NCI-H2196 treated with DMSO at 0.1 percent for 48 hours (cell line): Measurements from ENCODE around the gene KIF16B.
A peak's percentile ranks its signal among the peaks of the same experiment; 100 is the strongest.

ENCODE experiments used
- DNase-seq: peaks from one replicate; lab custom pipeline; 2025; ENCODE audit not compliant: unreplicated experiment; lab: John Stamatoyannopoulos, UW

The KIF16B gene

DNA sequence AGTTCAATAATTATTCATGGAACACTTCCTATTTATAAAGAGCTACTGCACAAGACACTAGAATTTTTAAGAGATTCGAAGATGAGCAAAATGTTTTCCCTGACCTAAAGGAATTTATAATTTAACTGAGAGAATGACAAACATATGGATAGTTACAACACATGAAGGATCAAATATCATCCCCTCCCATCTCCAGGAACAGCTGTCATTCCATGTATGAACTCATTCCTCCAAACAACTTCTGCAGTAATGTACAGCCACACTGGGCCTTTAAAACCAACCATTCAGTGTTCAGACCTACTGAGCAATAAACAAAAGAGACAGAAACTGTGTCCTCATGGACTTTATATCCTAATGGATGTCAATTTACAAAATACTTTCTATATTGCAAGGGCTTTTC is 87.8 kb downstream of the KIF16B start:
- DNase-seq, result no peak

DNA sequence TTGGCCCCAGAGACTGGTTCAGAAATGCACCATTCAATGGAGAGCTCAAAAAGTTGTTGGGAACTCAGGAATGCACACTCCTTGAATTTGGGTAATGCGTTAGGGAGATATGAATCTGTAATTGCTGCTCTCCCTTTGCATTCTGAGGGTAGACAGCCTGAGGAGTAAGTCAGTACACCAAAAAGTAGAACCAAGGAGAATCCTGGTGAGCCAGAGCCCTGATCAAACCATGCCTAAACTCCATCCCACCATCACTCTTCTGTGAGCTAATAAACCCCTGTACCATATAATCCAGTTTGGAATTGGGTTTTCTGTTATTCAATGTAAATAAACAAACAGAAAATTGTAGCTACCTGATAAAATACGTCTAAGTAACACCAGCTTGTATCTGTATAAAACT is 90.2 kb downstream of the KIF16B start:
- DNase-seq, result no peak

DNA sequence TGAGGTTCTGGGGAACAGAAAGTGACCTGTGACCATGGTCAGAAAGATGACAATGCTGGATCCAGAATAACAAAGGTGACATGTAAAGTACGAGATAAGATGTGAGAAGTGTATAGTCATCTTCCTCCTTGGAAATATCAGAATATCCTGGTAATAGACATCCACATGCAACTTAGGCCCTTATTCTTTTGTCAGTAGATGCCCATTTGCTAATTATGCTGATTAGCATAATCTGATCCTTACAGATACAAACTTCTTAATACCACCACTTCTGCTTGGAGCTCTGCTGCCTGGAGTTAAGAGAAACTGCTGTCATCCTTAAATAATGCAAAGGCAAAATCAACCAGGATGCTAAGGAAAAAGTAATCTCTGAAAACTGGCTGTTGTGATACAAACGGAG is 91.3 kb downstream of the KIF16B start:
- DNase-seq, result no peak

DNA sequence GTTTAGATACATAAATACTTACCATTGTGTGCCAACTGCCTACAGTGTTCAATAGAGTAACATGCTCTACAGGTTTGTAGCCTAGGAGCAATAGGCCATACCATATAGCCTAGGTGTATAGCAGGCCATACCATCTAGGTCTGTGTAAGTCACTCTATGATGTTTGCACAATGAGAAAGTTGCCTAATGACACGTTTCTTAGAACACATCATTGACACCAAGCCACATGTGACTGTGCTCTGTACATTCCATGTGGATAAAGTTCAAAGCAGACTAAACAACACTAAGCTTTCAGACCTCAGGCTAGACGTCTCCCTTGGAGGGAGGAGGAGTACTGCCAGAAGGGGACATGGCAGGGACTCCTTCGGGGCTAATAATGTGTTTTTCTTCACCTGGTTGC is 93.6 kb downstream of the KIF16B start:
- DNase-seq, result no peak

DNA sequence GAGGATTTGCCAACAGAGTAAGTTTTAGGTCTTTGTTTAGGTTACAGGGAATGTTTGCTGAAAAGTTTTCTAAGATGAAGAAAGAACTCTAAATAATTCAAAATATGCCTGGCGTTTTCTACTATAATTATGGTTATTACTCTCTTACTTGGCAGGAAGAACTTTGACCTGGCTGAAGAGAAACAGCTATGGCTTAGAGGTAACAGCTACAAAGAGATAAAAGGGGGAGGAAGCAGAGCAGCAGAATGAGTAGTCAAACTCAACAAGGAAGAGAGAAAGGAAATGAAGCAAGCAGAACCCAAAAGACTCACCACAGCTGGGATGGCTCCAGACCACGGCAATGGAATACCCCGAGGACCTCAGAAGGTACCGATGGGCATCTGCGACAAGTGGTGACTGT is 95.6 kb downstream of the KIF16B start:
- no peak for DNase-seq

DNA sequence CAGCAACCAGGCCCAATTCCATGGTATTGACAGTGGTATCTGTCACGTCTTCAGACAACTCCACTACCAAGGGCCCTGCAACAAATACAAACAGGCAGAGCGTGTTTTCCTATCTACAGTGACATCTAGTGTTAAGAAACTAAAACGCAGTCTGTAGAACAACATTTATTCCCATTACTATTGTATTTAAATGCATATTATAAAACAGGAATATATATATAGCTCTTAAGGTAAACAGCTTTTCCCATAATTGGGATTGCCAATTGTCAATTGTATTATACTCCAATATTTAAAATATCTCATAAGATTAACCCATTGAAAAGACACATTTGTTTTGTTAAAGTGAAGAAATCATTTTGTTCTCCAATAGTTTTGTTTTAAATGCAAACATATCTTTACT is 97.2 kb downstream of the KIF16B start:
- DNase-seq, result peak; percentile 66

DNA sequence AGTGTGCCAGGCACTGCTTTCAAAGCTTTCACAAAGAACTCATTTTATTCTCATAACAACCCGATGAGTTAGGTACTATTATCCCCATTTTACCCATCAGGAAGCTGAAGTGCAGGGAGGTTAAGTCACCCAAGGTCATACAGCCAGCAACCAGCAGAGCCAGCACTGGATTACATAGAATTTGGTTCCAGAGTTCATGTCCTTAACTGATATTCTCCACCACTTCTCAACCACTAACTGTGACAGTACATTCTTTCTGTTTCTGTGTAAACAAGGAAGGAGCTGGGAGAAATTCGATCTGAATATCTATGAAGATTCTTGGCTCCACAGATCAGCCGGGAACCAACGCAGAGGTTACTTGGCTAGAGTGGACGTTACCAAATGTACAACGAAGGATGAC is 98.0 kb downstream of the KIF16B start:
- peak; percentile 60 for DNase-seq

DNA sequence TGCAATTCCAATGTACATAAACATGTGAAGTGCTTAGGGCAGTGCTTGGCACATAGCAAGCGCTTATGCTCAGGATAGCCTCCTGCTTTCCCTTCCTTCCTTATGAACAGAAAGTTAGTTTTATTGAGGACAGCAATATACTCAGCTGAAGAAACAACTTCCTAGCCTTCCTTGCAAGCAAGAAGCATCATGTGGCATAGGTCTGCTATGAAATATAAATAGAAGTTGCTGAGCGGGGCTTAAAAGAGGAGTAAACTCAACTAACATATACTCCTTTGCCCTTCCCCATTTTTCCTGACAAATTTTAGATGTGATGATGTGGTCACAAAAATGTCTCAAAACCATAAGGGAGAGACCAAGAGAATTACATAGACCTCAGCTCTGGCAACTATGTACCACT is 98.9 kb downstream of the KIF16B start:
- no peak for DNase-seq

DNA sequence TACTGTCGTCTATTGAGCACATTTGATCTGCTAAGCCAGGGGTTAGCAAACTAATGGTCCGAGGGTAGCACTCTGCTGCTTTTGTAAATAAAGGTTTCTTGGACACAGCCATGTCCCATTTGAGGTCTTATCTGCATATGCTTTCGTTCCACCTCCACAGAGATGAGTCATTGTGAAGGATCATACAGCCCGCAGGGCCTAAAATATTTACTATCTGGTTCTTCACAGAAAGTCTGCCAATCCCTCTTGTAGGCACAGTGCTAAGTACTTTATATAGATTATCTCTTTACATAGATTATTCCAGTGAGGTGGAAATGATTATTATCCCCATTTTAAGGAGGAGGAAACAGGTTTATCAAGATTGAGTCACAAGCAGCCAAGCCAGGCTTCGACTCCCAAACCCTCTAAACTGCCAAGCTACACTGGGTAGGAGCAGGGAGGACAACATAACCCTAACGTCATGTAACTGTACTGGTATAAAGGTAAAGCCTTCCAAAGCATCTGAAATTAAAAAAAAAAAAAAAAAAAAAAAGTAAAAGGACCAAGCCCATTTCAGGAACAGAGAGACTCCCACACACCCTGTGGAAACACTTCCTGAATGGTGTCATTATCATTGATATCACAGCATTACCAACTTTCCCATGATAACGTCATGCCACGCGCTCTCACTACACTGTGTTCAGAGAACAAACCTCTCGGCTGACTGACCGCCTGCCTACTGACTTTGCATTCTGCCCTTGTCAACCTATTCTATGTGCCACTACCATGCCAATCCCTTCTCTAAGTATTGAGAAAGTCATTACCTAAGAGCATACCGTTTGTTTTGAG is 101.0 kb downstream of the KIF16B start:
- no peak for DNase-seq

DNA sequence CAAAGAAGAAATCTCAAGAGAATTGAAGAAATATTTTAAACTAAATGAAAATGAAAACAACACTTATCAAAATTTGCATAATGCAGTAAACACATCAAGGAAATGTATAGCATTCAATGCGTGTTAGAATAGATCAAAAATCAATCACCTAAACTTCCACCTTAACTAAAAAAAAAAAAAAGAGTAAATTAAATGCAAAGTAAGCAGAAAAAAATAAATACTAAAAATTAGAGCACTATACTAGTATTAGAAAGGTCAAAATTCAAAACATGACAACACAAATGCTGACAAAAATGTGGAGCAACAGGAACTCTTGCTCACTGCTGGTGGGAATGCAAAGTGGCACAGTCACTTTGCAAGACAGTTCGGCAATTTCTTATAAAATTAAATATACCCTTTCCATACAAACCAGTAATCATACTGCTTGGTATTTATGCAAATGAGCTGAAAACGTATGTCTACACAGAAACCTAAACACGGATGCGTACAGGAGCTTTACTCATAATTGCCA is 103.8 kb downstream of the KIF16B start:
- no peak for DNase-seq

DNA sequence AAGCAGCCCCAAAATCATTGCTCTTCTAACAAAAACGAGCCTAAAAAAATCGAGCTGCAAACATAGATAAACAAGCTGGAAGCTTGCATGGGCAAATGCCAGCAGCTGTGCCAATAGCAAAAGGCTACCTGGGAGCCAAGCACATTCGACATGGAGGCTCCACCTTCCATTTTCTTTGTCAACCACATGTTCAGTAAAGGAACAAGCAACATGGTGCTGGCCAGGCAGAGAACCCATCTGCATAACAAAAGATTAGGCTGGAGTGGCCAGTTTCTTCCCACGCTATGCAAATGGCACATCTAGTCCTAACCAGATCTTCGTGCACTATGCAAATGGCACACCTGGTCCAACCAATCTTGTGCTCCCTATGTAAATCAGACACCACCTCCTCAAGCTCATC is 110.5 kb downstream of the KIF16B start:
- no peak for DNase-seq

DNA sequence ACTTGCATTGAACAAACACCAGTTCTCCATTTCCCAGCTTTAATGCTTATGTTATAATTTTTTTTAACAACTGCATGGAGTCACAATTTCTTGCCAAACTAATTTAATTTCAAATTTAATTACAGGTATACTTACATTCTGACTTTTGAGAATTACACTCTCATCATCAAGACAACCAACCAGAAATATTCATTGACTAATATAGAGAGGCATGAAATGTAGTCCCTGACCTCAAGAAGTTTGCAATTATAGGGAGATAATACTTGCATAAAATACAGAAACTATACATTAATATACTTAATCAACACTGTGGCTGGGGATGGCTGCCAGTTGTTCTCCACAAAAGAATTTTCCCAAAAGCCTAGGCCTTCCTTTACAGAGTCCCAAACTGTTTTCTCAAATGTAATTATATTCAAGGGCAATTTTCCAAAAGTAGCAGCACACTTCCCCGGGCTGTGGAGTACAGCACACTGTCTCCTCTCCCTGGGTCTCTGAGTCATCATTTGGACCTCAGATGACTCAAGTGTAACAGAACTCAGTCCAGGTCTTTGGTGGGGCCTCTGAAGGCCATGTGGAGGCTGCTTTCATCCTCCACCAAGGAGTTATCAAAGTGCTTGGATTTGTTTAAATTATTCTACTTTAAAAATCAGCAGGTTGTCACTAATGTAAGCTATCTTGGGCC is 114.1 kb downstream of the KIF16B start:
- no peak for DNase-seq

DNA sequence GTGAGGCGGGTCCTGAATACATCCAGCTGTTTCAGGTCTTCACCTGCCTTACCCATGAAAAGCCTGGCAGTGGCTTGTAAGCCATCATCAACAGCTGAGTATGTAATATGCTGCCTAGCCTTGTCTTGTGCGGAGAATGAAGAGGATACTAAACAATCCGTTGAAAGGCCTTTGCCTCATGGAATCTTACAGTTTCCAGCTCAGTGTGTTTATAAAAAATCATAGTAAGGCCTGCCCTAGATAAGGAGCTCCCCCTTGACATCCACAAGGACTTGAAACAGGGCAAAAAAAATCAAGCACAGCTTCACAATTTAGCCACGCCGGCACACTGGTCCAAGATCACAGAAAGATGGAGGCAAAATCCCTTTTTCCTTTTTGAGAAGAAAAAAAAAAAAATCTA is 115.7 kb downstream of the KIF16B start:
- no peak for DNase-seq

DNA sequence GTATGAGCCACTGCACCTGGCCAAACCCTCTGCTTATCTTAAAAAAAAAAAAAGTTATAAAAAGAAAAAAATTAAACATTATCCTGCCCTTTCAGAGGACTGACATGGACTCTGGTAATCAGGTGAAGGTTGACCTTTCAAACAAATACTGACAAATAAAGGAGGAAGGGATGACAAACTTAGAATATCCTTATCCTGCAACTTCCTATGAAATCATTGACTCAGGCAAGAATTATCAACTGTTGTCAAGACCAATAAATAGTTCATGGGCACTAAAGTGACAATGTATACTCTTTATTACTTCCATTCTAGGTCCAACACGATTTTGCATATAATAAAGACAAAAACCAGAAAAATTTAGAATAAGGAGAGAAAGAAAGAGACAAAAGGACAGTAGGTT is 117.9 kb downstream of the KIF16B start:
- DNase-seq, result no peak

DNA sequence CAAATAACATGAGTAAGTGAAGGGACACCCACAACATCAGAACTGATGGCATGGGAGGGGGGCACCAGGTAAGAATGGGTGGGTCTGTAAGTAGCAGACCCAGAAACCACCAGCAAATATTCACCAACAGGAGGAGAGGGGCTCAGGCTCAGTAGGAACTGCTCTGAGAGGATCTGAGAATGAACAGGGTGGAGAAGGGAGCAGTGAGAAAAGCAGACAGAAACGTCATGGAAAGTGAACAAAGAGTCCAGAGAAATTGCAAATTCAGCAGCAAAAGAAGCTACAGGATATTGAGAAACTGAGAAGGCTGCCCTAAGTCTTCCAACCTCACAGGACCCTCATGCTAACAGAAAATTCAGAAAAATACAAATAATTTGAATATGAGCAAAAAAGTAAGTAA is 121.3 kb downstream of the KIF16B start:
- no peak for DNase-seq

DNA sequence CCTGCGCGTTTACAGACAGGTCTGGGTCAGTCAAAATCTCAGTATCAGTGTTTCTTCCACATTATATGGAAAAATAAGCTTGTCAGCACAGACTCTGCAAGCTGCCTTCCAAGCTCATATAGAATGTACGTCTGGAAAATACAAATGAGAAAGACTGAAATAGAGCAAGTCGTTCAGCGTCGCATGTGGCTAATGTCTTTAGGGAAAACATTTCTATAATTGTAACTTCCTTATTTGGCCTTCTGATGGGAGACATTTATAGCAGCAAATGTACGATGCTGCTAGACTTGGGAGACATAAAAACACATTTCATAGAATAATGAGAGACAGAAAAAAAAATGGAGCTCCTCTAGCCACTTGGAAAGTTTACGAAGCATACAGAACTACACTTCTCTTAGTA is 122.2 kb downstream of the KIF16B start:
- no peak for DNase-seq

DNA sequence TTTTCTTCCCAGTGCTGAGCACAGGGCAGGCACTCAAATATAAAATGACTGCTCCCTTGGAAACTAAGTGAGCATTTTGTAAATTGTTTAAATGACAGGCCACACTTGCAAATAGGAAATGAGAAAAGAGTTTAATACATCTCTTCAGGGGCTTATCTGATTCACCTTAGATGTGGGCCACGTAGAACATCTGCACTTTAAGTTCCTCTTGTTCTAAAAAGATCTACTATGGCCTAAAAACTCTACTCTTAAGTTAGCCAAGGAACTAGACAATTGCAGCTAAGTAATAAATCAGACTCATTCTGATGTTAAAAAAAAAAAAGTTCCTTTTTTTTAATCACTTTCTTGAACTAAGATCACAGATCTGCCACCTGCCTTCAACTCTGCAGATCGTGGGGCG is 126.3 kb downstream of the KIF16B start:
- DNase-seq, result no peak

DNA sequence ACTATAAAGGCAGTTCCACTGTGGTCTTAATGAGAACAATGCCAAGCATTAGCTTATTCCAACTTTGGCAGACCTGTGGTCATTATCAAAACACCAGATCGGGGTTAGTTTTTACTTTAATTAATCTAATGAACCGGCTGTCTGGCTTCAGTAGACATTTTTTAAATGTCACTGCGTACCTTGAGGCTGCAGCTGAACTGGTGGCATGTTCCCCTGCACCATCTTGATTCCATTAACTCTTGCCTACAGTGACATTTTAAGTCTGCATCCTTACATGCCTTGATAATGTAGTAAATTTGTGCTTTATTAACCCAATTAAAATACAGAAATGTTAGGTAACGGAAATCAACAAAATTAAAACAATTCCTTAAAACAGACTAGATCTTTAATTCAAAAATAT is 127.0 kb downstream of the KIF16B start:
- no peak for DNase-seq

DNA sequence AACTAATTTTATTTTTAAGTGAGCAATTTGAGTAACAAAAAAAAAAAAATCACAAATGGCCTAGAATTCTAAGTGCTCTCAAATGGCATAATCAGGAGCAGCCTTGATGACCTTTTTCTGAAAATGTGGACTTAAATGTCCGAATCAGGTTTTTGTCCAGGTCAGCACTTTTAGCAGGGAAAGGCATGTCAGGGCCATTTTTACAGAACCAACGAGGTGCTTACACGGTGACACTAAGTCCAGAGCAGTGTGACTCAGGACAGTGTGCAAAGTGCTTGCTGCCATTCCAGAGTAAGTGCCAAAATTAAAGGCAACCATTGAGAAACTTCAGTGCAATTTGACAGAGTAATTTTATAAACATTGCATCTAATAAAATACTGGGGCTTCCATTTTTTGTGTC is 127.8 kb downstream of the KIF16B start:
- DNase-seq, result no peak

DNA sequence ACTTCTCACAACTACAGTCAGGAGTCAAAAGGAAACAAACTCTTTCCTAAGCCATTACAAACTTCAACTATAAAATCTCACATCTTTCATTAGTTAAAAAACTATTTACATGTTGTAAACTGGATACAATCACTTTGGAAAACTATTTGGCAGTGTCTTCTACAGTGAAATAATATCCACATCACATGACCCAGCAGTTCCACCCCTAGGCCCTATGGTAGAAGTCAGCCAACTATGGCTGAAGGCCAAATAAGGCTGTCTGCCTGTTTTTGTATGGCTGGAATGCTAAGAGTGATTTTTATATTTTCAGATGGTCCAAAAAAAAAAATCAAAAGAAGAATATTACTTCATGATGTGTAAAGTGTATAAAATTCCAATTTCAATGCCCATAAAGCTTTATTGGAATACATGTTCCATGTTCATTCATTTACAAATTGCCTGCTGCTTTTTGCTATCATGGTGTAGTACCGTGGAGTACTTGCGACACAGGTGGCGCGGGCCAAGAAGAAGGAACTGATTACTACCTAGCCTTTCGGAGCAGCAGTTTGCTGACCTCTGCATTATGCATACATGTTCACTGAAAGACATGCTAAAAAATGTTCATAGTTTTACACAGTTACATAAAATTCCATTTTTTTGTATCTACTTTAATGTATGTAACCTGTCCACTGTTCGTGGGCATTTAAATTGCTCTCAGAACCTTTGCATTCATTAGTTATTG is 129.0 kb downstream of the KIF16B start:
- DNase-seq, result no peak

DNA sequence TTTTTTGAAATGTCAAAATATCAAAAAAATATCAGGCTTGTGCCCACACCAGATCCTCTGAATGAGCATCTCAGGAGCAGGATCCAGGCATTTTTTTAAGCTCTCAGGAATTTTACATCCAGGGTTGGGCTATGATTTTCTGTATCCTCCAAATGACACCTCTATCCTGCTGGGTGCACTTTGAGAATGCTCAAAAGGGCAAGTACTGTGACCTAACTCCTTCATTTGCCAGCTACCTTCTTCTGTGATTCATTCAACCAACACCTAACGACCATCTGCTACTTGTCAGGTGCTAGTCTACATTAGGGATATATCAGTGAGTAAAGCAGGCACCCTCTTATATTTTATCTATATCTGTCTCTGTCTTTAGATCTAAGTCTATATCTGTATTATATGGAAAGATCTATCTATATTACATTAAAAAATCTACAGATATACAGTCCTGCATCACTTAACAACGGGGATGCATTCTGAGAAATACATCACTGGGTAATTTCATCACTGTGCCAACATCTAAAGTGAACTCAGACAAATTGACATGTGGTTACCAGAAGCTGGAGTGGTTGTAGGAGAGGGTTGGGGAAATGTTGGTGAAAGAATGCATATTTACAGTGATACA is 131.6 kb downstream of the KIF16B start:
- DNase-seq, result no peak
